AG04450 (cell line): ENCODE data around the gene FBN1. TPM values are rescaled to one million over a fixed set of nuclear protein-coding genes. Genes with fewer than 3 reads are reported as not detected.

Source experiments
- CTCF ChIA-PET: fragments of 300-600, 350-600 bp; formaldehyde crosslinking; extraction: SDS; loops from one replicate; lab custom pipeline; 2022; ENCODE audit warnings: antibody characterized with exemption, inconsistent platforms; lab: Charles Lee
- POLR2A ChIA-PET: fragments of 350-600 bp; formaldehyde crosslinking; extraction: SDS; loops from one replicate; lab custom pipeline; 2021; ENCODE audit warnings: antibody characterized with exemption, inconsistent platforms; lab: Yijun Ruan, JAX
- DNase-seq: peaks from one replicate; pipeline ENCODE4 v3.0.0-alpha.2; 2011; ENCODE audit warnings: low read depth, low spot score
- H3K27ac ChIP-seq: one replicate; pipeline ENCODE4 v1.5.1; 2012; ENCODE audit warnings: low read depth, low read length, control low read depth
- H3K27me3 ChIP-seq: one replicate; pipeline ENCODE4 v1.6.0; 2012; ENCODE audit warnings: low read length; ENCODE audit not compliant: control insufficient read depth, insufficient read depth
- H3K4me3 ChIP-seq: 2 replicates; pipeline ENCODE4 v1.5.1; 2011; ENCODE audit warnings: mild to moderate bottlenecking, low read depth, low read length, control low read depth
- H3K9me3 ChIP-seq: 2 replicates; pipeline ENCODE4 v1.5.1; 2012; ENCODE audit warnings: low read length; ENCODE audit not compliant: control insufficient read depth, insufficient read depth
- CTCF ChIP-seq: IDR thresholded peaks from 2 replicates; pipeline ENCODE4 v1.5.1; 2011; ENCODE audit warnings: low read depth, low read length, control low read depth, inconsistent platforms
- polyA plus RNA-seq: library from polyadenylated mRNA; depleted of rRNA; stranded (reverse); fragments of >200 nt; gene quantifications from 2 replicates; pipeline ENCODE4 v1.2.3, GENCODE V29; 2011

FBN1 gene
- polyA plus RNA-seq, 1 experiment: 530 TPM

DNA sequence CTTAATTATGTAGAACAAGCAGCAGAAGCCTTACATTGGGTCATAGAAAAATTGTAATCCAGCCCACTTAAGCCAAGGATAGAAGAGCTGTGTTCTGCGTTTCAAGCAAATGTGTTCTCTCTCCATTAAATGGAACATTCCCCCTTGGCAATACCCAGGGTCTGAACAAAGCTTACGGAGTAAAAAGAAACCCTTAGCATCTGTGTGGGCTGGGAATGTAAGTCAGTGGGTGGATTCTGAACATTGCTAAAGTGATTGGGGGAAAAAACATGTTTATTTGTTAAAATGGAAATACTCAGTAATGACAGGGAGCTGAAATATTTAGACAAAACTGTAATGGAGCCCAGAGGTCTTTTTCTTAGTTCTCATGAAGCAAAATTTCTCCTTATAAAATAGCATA is 166.9 kb downstream of the FBN1 start:
- TF ChIP-seq CTCF: no peak
- CTCF ChIA-PET: no interaction called here
- H3K27me3 ChIP-seq: no peaks in the 10 kb centered on the region
- H3K27ac ChIP-seq: no peak overlapping the region
- H3K9me3 ChIP-seq: no peaks in the 10 kb centered on the region
- no peak overlapping the region for H3K4me3 ChIP-seq
- no peak for DNase-seq
- POLR2A ChIA-PET: no interaction called here

DNA sequence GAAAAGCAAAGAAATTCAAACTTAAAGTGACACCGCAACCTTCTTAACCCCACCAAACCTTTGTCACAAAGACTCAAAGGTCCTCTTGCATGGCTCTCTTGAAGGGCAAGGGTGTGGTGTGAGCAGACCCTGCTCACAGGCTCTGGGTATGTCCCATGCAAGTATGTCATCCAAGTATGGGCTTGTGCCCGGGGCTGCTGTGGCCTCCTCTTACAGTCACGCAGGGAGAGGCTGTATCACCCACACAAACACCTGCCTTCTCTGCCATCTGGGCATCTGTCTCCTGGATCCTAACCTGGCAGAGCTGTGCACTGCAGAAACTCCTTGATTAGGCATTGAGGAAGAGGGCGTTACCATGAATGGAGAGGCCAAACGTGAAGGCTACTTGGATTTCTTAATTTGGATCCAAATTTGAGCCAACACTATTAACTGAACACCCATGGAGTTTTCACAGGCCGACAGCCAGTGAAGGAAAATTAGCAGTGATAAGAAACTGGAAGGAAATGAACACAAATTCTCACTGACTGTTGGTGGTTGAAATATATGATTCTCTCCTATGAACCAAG is 167.6 kb downstream of the FBN1 start:
- no peak overlapping the region for H3K4me3 ChIP-seq
- H3K9me3 ChIP-seq: no peaks in the 10 kb centered on the region
- H3K27me3 ChIP-seq: no peaks in the 10 kb centered on the region
- no peak for TF ChIP-seq CTCF
- DNase-seq: no peak
- POLR2A ChIA-PET: no interaction called here
- CTCF ChIA-PET: no interaction called here
- no peak overlapping the region for H3K27ac ChIP-seq

DNA sequence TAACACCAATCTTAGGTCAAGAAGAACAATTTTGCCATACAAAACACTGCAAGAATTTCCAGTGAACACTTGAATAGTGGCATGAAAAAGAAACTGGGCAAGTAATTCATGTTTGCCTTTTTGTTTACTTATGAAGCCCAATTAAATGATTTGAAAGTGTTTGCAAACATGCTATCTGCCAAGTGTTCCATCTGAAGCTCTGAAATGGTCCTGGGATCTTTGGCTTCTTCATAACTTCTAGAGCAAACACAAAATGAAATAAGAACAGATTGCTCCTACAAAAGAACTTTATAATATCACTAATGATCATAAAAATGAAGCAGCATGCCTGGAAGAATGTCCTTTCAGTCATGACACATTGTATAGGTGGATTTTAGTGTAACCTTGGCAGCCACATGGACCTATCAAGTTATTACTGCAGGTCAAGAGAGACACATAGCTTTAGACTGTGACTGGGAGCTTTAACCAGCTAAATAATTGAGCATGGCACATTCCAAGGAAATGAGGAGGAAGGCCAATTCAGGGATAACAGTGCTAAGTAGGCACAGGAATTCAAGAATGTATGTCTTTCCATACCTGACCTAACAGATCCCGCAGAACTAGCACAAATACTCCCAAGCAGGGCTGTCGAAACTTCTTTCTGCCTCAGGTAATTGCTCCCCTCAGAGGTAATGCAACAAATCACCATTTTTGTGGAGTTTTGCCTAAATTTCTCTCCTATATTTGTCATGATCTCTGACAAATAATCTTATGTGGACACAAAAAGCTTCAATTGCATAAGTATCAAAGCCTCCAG is 169.7 kb downstream of the FBN1 start:
- Histone ChIP-seq H3K27me3 (no peaks in the 10 kb centered on the region), H3K27ac (no peak overlapping the region), H3K4me3 (no peak overlapping the region), H3K9me3 (no peaks in the 10 kb centered on the region)
- no peak for TF ChIP-seq CTCF
- CTCF ChIA-PET: interaction anchor here (1.5 kb wide), 1 partner anchor 123 kb away, joined by 5 read pairs; no protein-coding TSS in a partner anchor
- no peak for DNase-seq
- POLR2A ChIA-PET: interaction anchor here (0.6 to 0.7 kb wide), 2 partner anchors 35 to 84 kb away, joined by 3 to 7 read pairs; no protein-coding TSS in a partner anchor

GRCh38 chr15:48473667-48474066 is 171.8 kb downstream of the FBN1 start:
- ChIA-PET POLR2A (no interaction called here), CTCF (interaction anchor here (0.6 to 1.0 kb wide), 3 partner anchors 13 to 122 kb away, joined by 3 read pairs; no protein-coding TSS in a partner anchor)
- DNase-seq: no peak
- no peaks in the 10 kb centered on the region for H3K9me3 ChIP-seq
- TF ChIP-seq CTCF: no peak
- no peak overlapping the region for H3K4me3 ChIP-seq
- H3K27ac ChIP-seq: no peak overlapping the region
- no peaks in the 10 kb centered on the region for H3K27me3 ChIP-seq

DNA sequence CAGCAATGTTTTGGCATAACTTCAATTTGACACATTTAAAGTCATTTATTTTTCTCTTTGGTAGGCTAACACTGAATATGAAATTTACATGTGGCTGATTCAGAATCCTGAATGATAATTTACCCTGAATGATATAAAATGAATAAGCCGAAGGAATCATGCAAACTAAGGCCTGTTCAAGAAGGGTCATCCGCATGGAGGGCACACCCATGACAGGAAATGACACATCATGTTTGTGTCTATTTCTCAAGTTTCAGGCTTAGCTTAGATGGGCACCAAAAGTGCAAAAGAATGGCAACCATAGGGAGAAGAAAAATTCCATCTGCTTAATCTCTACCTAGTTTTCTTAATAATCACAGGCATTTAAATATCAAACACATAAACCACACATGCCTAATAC is 172.8 kb downstream of the FBN1 start:
- TF ChIP-seq CTCF: no peak

More for the DNA sequence above, 172.8 kb downstream of the FBN1 start:
- POLR2A ChIA-PET: no interaction called here
- no peaks in the 10 kb centered on the region for H3K27me3 ChIP-seq
- H3K9me3 ChIP-seq: no peaks in the 10 kb centered on the region
- CTCF ChIA-PET: interaction anchor here (1.0 kb wide), 1 partner anchor 14 kb away, joined by 3 read pairs; no protein-coding TSS in a partner anchor
- H3K27ac ChIP-seq: no peak overlapping the region
- no peak for DNase-seq
- H3K4me3 ChIP-seq: no peak overlapping the region
